Fibroblast of lung (primary cell): ENCODE results near the gene SCN8A.

Source experiments
- CTCF ChIP-seq, 2 donors: IDR thresholded peaks in 1 of 2; conservative IDR thresholded peaks in 1 of 2; 1 replicate in 1 of 2; 2 replicates in 1 of 2; pipeline ENCODE4 v1.5.1; 2011 to 2012; ENCODE audit warnings: low read length in 2 of 2, control low read depth in 1 of 2, inconsistent platforms in 1 of 2, low read depth in 1 of 2, mild to moderate bottlenecking in 1 of 2
- EZH2 ChIP-seq: IDR thresholded peaks from 2 replicates; pipeline ENCODE4 v1.5.1; 2012; ENCODE audit warnings: low read length, control low read depth, mild to moderate bottlenecking; ENCODE audit errors: missing control alignments

DNA sequence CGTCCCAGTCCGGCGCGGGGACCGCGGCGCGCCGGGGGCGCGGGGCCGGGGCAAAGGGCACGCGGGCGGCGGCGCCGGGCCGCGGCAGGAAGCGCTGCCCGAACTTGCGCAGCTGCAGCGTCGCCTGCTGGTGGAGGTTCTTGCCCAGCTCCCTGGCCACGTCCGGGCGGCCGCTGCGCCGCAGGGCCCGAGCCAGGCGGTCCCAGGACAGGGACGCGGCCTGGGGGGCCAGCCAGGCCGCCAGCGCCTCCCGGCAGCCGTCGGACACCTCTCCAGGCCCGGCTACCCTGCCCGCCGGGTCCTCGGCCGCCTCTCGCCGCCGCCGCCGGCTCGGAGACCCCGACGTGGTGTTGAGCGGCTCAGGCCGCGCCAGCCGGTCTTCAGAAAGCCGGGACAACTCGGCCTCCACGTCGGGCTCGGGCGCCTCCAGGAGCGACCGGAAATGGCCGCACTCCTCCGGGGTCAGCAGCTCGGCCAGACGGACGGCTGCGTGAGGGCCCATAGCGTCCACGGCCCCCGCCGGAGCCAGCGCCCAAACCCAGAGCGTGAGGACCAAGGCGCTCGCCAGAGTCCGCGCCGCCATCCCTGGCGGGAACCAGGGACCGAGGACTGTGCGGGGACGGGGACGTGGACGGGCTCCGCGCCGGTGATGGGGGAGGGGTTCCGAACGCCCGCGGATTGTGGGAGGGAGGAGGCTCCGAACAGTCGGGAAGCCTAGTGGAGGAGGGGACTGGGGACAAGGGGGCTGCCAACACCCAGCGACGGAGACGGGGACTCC is 223.5 kb downstream of the SCN8A start:
- TF ChIP-seq CTCF (conservative IDR thresholded peaks at IDR 0.05 in 1 of 2, IDR thresholded peaks at IDR 0.05 in 1 of 2; ENCODE audit: low read depth in 1 of 2, low read length in 2 of 2) (peak; percentile 45 to 53), EZH2 (no peak)
